ENCODE results near the gene QRFP. TPM values are rescaled to one million over a fixed set of nuclear protein-coding genes. Genes with fewer than 3 reads are reported as not detected.

QRFP gene
- total RNA-seq, 1 donor from 2014 or later = not detected

DNA sequence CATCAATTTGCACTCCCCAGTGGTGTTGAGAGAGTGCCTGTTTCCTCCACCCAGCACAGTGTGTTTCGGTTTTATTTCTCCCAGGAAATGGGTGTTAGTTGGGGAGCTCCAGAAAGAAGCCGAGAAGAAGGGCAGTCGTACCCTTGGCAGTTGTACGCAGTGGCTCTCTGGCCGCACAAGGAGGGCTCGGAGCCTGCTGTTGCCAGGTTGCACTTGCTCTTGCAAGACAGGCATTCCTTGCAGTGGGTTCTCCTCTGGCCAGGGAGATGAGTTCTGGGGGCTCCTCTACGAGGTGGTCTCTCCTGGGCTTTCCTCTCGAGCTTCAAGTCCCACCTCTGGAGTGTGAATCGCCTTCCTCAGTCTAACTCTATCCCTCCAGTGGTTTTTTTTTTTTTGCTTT is 29.1 kb downstream of the QRFP start:
- Histone ChIP-seq H3K27me3 (no peaks in the 10 kb centered on the region), H3K4me3 (no peak overlapping the region), H3K36me3 (peaks cover 34 to 65% of the 10 kb centered on the region in 2 donors), H3K9me3 (no peaks in the 10 kb centered on the region), H3K27ac (no peak overlapping the region), H3K4me1 (peaks cover 0 to 31% of the 10 kb centered on the region in 2 donors)
- TF ChIP-seq, protein P1, sequence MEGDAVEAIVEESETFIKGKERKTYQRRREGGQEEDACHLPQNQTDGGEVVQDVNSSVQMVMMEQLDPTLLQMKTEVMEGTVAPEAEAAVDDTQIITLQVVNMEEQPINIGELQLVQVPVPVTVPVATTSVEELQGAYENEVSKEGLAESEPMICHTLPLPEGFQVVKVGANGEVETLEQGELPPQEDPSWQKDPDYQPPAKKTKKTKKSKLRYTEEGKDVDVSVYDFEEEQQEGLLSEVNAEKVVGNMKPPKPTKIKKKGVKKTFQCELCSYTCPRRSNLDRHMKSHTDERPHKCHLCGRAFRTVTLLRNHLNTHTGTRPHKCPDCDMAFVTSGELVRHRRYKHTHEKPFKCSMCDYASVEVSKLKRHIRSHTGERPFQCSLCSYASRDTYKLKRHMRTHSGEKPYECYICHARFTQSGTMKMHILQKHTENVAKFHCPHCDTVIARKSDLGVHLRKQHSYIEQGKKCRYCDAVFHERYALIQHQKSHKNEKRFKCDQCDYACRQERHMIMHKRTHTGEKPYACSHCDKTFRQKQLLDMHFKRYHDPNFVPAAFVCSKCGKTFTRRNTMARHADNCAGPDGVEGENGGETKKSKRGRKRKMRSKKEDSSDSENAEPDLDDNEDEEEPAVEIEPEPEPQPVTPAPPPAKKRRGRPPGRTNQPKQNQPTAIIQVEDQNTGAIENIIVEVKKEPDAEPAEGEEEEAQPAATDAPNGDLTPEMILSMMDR (IDR thresholded peaks at IDR 0.05) = no peak
- DNase-seq (ENCODE audit: low spot score in 2 of 2) = no peak
- intact Hi-C loops (cut with DNase I) = loop anchor here (2.0 to 5.0 kb wide), 2 partner anchors 73 to 180 kb away; no protein-coding TSS in a partner anchor

DNA sequence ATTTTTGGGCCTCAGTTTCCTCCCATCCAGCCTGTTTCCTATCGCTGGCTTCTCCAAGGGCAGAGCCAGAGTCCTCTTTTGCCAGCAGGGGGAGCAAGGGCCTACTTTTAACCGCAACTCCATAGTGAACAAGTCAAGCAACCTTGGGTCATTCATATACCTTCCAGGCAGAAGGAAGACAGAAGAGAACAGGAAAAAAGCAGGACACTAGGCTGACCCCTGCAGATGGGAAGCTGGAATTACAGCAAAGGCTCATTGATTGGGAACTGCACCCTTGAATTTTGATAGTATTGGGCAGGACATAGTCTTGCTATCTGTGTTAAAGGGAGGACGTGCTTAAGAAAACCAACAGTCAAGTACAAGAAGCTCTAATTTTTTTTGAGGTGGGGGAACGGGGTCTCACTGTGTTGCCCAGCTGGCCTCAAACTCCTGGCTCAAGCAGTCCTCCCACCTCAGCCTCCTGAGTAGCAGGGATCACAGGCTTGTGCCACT is 30.1 kb downstream of the QRFP start:
- no peaks in the 10 kb centered on the region for H3K9me3 ChIP-seq
- H3K27ac ChIP-seq = no peak overlapping the region
- no peaks in the 10 kb centered on the region for H3K27me3 ChIP-seq
- TF ChIP-seq, protein P1 (IDR thresholded peaks at IDR 0.05) = peak; percentile 52 to 75 (median 74)
- peak in 1 of 2 donors; percentile 78 for DNase-seq (ENCODE audit: low spot score in 2 of 2)
- H3K36me3 ChIP-seq = peaks cover 28 to 55% of the 10 kb centered on the region in 2 donors
- H3K4me3 ChIP-seq = no peak overlapping the region
- H3K4me1 ChIP-seq = peaks cover 0 to 29% of the 10 kb centered on the region in 2 donors
- intact Hi-C loops (cut with DNase I) = loop anchor here (2.0 to 5.0 kb wide), 2 partner anchors 74 to 181 kb away; no protein-coding TSS in a partner anchor

DNA sequence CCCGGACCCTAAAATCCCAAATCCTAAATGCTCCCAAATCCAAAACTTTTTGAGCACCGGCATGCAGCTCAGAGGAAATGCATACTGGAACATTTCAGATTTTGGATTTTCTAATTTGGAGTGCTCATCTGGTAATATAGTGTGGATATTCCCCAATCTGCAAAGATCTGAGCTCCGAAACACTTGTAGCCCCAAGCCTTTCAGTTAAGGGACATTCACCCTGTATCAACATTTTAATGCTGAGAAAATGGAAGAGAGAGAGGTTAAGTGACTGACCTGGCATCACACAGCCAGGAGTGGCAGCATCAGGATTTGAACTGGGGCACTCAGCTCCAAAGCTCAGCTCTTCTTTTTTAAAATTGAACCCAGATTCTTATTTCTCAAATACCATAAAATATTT is 30.7 kb downstream of the QRFP start:
- no peak for DNase-seq (ENCODE audit: low spot score in 2 of 2)

DNA sequence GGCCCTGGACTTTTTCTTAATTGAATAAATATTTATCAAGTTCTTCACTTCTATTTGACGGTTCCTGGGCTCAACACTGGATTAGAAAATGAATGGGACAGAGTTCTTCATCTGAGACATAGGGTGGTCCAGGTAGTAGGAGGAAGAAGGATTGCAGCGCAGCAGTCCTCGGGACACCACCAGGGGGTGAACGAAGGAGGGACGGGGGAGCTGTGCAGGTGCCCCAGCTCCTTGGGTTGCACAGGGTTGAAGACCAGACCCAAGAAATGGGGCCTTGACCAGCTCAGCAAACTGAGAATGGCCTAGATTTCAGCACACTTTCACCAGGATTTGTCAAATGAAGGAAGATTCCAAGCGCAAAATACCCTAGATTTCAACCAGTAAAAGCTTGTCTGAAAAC is 32.1 kb downstream of the QRFP start:
- Histone ChIP-seq H3K4me3 (no peak overlapping the region), H3K36me3 (peaks cover 24 to 37% of the 10 kb centered on the region in 2 donors), H3K27me3 (no peaks in the 10 kb centered on the region), H3K9me3 (no peaks in the 10 kb centered on the region), H3K27ac (no peak overlapping the region), H3K4me1 (peaks cover 7 to 34% of the 10 kb centered on the region in 2 donors)
- intact Hi-C loops (cut with DNase I) = no loop called here
- no peak for DNase-seq (ENCODE audit: low spot score in 2 of 2)
- TF ChIP-seq, protein P1 (IDR thresholded peaks at IDR 0.05) = no peak

More for the DNA sequence above, 30.7 kb downstream of the QRFP start:
- intact Hi-C loops (cut with DNase I) = loop anchor here (2.0 to 5.0 kb wide), 2 partner anchors 75 to 181 kb away; no protein-coding TSS in a partner anchor
- TF ChIP-seq, protein P1 (IDR thresholded peaks at IDR 0.05) = no peak
- H3K4me3 ChIP-seq = no peak overlapping the region
- no peaks in the 10 kb centered on the region for H3K9me3 ChIP-seq
- no peak overlapping the region for H3K27ac ChIP-seq
- no peaks in the 10 kb centered on the region for H3K27me3 ChIP-seq
- H3K4me1 ChIP-seq = peaks cover 0 to 33% of the 10 kb centered on the region in 2 donors
- H3K36me3 ChIP-seq = peaks cover 28 to 49% of the 10 kb centered on the region in 2 donors

DNA sequence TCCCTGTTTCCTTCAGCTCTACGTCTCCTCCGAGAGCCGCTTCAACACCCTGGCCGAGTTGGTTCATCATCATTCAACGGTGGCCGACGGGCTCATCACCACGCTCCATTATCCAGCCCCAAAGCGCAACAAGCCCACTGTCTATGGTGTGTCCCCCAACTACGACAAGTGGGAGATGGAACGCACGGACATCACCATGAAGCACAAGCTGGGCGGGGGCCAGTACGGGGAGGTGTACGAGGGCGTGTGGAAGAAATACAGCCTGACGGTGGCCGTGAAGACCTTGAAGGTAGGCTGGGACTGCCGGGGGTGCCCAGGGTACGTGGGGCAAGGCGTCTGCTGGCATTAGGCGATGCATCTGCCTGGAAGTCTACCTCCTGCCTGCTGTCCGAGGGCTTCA is 33.9 kb downstream of the QRFP start:
- H3K36me3 ChIP-seq = peaks cover 24 to 32% of the 10 kb centered on the region in 2 donors
- H3K4me1 ChIP-seq = peaks cover 16 to 49% of the 10 kb centered on the region in 2 donors
- intact Hi-C loops (cut with DNase I) = loop anchor here (2.0 kb wide), 1 partner anchor 150 kb away; no protein-coding TSS in a partner anchor
- no peak overlapping the region for H3K4me3 ChIP-seq
- DNase-seq (ENCODE audit: low spot score in 2 of 2) = no peak
- H3K27ac ChIP-seq = peak overlapping the region; percentile 24 to 65
- no peaks in the 10 kb centered on the region for H3K27me3 ChIP-seq
- TF ChIP-seq, protein P1 (IDR thresholded peaks at IDR 0.05) = no peak
- H3K9me3 ChIP-seq = no peaks in the 10 kb centered on the region

Data from ascending aorta (tissue), 2 donors.